HG03571 (cell line): Measurements from ENCODE around the gene ZFAND6.
"Not testable (repeated sequence)": the region's sequence is repeated elsewhere in the genome, so short reads cannot be mapped to it uniquely, and the experiment has no call there.

Source experiments
- ATAC-seq: cut with Tn5 transposase; IDR thresholded peaks from one replicate; pipeline ENCODE4 v1.9.1; 2021; ENCODE audit not compliant: unreplicated experiment

The ZFAND6 gene

DNA sequence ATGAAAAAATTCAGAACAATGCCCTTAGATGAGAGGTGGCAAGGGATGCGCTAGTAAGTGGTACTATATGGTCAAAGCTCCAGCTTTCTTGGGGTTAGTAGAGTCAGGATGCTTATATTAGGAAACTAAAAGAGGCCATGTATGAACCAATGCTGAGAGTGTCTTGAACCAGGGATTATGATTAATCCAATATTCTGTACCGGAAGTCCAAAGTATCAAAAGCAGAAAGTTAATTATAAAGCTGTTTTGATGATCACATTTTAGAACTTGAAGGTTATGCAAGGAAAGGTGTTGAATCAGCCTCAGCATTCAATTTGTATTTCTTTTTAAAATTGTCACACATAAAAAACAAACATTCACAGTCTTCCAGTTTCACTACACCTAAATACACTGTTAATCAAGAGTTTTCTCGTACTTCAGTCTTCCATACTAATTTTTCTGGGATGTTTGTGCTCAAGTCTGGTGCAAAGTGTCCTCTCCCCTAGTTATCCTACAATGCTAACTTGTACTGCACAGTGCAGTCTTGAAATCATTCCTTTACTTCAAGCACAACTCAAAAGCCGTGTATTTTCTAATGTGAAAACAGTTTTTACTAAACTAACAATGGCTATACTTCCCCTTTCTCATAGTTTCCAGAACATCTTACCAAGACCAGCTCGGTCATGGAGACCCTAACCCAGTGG, 82.6 kb downstream of the ZFAND6 start:
- ATAC-seq, result no peak

DNA sequence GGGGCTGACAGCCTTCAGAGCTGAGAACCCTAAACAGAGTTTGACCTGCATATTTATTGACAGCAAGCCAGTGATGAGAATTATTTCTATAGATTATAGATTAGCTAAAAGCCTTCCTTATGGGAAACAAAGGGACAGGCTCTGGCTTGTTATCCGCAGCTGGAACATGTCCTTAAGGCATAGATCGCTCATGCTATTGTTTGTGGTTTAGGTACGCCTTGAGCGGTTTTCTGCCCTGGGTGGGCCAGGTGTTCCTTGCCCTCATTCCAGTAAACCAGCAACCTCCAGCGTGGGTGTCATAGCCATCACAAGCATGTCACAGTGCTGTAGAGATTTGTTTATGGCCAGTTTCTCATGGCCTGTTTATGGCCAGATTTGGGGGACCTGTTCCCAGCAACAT, 83.2 kb downstream of the ZFAND6 start:
- ATAC-seq, result no peak

GRCh38 chr15:80151148-80151547, 91.7 kb downstream of the ZFAND6 start:
- ATAC-seq, result no peak

GRCh38 chr15:80151576-80151975, 92.1 kb downstream of the ZFAND6 start:
- ATAC-seq, result no peak

DNA sequence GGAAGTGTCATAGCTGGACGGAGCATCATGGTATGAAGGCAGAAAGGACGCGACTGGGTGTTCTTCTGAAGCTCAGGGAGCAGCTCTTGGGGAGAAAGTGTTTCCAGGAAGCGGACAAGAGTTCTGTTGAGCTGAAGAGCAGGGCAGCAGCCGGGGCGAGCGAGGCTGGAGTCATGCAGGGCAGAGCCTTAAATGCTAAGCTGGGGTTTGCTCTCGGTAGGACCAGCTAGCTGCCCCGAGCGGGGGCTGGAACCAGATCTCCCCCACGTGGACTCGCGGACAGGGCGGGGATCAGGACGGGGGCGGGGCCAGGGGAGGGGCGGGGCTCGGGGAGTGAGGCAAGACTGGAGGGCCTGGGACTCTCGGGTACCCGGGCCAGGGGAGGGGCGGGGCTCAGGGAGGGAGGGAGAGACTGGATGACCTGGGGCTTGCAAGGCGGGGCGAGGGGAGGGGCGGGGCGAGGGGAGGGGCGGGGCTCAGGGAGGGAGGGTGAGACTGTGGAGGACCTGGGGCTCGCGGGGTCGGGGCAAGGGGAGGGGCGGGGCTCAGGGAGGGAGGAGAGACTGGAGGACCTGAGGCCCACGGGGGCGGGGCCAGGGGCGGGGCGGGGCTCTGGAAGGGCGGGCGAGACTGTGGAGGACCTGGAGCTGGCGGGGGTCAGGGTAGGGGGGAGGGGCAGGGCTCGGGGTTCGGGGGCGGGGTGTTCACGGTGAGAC, 92.9 kb downstream of the ZFAND6 start:
- peak; percentile 52 for ATAC-seq

- ATAC-seq, result peak; percentile 42
Observed at GRCh38 chr15:80152896-80153876, 93.7 kb downstream of the ZFAND6 start, which contains the start of gene FAH. FAH (plus strand) TSS chr15:80152999; CDS start chr15:80153055, 56 bp downstream.

- ATAC-seq, result no peak
Observed at GRCh38 chr15:80153900-80154299, 94.4 kb downstream of the ZFAND6 start.

- no peak for ATAC-seq
Observed at GRCh38 chr15:80154336-80154735, 94.9 kb downstream of the ZFAND6 start.

GRCh38 chr15:80155001-80155377, 95.5 kb downstream of the ZFAND6 start:
- no peak for ATAC-seq

DNA sequence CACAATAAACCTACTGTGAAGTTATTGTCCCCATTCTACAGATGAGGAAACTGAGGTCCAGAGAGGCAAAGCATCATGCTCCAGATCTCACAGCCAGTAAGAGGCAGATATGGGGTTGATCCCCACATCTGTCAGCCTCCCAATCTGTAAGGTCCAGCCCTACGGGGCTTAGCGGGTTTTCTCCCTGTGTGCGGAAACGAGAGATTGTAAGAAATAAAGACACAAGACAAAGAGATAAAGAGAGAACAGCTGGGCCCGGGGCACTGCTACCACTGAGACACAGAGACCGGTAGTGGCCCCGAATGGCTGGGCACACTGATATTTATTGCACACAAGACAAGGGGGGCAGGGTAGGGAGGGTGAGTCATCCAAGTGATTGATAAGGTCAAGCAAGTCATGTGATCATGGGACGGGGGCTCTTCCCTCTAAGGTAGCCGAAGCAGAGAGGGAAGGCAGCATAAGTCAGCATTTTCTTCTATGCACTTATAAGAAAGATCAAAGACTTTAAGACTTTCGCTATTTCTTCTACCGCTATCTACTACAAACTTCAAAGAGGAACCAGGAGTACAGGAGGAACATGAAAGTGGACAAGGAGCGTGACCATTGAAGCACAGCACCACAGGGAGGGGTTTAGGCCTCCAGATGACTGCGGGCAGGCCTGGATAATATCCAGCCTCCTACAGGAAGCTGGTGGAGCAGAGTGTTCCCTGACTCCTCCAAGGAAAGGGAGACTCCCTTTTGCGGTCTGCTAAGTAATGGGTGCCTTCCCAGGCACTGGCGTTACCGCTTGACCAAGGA, 96.1 kb downstream of the ZFAND6 start:
- ATAC-seq, result not testable (repeated sequence)

DNA sequence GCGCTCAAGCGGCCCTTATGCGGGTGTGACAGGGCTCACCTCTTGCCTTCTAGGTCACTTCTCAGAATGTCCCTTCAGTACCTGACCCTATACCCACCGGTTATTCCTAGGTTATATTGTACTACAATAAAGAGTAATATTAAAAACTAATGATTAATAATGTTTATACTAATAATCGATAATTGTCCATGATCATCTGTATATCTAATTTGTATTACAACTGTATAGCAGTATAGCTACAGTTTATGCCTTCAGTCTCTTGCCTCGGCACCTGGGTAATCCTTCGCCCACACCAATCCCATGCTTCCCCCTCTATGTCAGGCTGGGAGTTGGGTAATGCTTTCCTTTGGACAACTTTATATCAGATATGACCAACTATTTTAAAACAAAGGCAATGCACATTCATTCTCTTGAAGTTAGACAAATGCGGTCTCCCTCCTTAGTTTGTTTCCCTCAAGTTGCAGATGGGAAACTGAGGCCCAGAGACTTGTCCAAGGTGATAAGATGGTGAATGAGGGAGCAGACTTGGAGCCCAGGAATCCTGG, 96.8 kb downstream of the ZFAND6 start:
- ATAC-seq, result no peak

- ATAC-seq, result no peak
Observed at GRCh38 chr15:80157215-80157614, 97.7 kb downstream of the ZFAND6 start.

DNA sequence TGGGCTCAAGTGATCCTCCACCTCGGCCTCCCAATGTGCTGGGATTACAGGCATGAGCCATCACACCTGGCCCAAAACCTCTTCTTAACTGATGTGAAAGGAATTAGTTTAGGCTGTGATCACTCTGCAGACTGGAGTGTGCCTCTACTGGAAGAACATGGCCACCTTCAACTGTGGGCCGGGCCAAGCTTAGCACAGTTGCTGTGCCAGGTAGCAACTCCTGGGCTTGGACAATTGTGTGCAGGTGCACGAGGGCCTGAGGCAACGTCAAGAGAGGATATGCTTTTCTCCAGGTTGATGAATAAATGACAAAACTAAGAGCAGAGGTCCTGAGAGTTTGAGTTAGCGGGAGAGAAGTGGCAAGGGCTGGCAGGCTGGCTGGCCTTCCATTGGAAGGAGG, 99.8 kb downstream of the ZFAND6 start:
- ATAC-seq, result no peak

- ATAC-seq, result no peak
Observed at GRCh38 chr15:80159811-80160569, 100.5 kb downstream of the ZFAND6 start.

GRCh38 chr15:80160570-80161156, 101.2 kb downstream of the ZFAND6 start:
- ATAC-seq, result peak; percentile 87

DNA sequence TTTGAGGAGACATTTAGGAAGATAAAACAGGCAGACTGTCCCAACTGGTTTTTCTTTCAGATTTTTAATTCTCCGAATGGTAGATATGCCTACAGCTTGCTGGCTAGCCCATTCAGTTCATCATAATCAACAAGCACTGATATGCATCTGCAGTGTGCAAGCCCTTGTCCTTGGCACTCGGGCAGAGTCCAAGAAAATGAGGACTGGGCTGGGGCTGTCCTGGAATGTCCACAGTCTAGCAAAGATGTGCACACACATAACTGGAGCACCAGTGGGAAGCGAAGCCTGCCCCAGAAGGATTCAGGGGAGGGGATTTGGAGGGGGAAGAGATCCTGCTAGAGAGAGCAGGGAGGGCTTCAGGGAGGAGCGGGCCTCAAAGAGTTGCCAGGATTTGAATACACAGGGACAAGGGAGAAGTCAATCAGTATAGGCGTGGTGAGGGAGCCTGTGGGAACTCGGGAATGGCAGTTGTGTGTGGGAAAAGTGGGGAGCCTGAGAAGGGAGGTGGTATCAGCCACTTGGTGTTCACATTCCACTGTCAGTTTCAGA, 102.1 kb downstream of the ZFAND6 start:
- no peak for ATAC-seq

GRCh38 chr15:80162059-80162554, 102.6 kb downstream of the ZFAND6 start:
- ATAC-seq, result no peak

DNA sequence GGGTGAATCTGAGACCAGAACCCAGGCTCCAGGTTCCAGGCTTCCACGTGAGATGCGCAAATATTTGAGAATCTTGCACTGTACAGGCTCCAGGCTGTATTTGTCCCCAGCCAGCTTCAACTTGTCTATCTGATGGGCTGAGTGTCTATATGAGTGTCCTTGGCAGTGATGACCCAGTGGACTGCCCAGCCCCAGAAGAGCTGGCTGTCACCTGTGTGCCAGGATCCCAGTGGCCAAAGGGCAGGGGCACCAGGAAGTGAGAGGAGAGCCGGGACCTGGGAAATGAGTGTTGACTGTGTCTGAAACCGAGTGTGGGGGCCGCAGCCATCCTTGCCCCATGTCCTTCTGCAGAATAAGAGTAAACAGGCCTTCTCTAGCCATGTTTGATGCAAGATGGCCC, 103.7 kb downstream of the ZFAND6 start:
- ATAC-seq, result no peak

GRCh38 chr15:80163897-80164296, 104.4 kb downstream of the ZFAND6 start:
- no peak for ATAC-seq
